Urothelium cell line (cell line): ENCODE results near the gene SGCG.
"Not testable (repeated sequence)": the region's sequence is repeated elsewhere in the genome, so short reads cannot be mapped to it uniquely, and the experiment has no call there.

Source experiments
- DNase-seq: peaks from one replicate; pipeline ENCODE4 v3.0.0; 2011; ENCODE audit warnings: low spot score, mixed read lengths
- FAIRE-seq: peaks from 2 replicates; lab custom pipeline; 2011; peaks lifted over from hg19 to GRCh38; lab: Jason Lieb, UNC

SGCG gene, protein sequence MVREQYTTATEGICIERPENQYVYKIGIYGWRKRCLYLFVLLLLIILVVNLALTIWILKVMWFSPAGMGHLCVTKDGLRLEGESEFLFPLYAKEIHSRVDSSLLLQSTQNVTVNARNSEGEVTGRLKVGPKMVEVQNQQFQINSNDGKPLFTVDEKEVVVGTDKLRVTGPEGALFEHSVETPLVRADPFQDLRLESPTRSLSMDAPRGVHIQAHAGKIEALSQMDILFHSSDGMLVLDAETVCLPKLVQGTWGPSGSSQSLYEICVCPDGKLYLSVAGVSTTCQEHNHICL

DNA sequence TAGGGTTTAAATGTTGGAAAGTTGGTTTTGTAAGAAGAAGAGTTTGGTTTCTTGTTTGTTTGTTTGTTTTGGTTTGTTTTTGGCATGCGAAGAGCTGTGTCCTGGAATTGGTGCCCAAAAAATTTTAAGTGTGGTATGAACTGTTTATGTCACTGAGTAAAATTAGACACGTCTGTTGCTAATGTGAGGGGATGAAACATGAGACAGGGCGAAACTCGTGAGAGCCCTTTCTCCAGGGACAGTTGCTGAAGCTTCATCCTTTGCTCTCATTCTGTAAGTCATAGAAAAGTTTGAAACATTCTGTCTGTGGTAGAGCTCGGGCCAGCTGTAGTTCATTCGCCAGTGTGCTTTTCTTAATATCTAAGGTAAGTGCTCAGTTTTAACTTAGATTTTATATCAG, at the start of gene SGCG:
Gene SGCG, plus strand, starts transcription at position 269 of the 400 bp plus-strand sequence. CDS start 22,716 bp downstream, outside the sequence.
- FAIRE-seq: no peak
- DNase-seq: no peak

DNA sequence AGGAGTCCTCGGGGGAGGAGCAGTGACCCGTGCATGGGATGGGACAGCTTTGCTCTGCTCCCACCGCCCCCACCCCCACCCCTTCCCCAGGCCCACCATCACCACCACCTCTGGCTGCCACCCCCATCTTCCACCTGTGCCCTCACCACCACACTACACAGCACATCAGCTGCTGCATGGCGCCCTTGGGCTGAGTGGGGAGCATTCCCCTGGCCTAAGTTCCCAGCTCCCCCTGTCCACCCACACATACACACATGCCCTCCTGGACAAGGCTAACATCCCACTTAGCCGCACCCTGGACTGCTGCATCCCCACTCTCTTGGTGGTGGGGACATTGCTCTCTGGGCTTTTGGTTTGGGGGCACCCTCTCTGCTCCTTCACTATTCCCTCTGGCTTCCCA, 46.2 kb upstream of the SGCG start:
- DNase-seq: no peak

DNA sequence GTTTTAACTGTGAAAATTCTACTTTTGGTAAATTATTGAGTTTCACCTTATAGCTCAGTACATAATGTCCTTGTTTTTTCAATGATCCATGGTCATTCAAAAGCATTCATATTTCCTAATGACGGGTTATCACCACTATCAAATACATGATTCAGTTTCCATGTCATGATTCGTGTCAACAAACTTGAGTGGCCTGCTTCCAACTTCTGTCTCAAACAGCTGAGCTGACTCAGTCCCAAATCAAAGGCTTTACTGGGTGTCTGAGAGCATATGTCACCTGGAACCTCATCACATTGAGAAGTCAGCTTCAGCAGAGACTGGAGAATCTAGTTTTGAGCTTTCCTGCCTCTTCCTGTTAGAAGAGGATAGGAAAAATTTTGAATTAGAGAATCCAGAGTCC, 40.3 kb upstream of the SGCG start:
- no peak for DNase-seq
- no peak for FAIRE-seq

More for the DNA sequence above, 46.2 kb upstream of the SGCG start:
- no peak for FAIRE-seq

DNA sequence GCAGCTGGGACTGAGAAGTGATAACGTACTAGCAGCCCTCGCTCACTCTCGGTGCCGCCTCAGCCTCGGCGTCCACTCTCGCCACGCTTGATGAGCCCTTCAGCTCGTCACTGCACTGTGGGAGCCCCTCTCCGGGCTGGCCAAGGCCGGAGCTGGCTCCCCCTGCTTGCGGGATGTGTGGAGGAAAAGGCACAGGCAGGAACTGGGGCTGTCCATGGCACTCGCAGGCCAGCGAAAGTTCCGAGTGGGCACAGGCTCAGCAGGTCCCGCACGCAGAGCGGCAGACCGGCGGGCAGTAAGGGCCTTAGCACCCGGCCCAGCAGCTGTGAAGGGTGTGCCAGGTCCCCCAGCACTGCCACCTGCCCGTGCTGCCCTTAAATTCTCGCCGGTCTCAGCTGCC, 38.8 kb upstream of the SGCG start:
- DNase-seq (no peak), FAIRE-seq (no peak)

DNA sequence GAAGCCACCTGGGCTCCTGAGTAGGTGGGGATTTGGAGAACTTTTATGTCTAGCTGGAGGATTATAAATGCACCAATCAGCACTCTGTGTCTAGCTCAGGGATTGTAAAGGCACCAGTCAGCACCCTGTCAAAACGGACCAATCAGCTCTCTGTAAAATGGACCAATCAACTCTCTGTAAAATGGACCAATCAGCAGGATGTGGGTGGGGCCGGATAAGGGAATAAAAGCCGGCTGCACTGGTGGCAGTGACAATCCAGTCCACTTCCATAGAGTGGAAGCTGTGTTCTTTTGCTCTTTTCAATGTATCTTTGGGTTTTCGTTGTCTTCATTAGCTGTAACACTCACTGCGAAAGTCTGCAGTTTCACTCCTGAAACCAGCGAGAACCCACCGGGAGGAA, 38.2 kb upstream of the SGCG start:
- not testable (repeated sequence) for DNase-seq, FAIRE-seq

DNA sequence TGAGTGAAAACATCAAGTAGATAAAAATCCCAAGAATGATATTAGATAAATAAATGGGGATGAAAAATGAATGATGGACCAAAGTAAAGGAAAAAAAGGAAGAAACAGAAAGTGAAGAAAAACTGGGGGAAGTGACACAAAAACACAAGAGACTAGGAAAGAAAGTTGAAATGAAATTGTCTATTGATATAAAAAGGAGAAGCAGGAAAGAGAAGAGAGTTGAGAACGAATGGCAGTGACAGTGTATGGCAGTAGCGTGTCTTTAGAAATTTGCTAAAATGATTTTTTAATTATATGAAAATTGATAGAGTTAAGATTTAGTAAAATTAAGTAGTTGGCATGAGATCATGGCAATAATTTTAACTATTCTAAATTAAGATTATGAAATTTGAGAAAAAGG, 36.3 kb upstream of the SGCG start:
- FAIRE-seq (no peak), DNase-seq (no peak)

DNA sequence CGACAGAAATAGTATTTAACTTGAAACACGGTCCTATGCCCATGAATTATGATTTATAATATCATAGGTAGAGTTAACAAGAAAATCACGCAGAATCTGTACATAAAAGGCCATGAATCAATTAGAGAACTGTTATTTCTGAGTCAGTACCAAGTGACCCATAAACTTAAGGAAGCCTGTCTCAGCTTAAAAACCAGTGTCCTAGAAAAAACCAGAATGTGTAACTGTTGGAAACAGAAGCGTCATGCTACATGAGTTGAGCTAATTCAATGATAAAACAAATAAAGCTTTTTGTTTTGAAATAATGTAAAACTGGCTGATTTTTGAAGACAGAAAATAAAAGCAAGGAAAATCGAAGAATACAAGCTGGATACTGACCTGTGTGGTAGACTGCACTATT, 34.8 kb upstream of the SGCG start:
- DNase-seq (no peak), FAIRE-seq (no peak)

DNA sequence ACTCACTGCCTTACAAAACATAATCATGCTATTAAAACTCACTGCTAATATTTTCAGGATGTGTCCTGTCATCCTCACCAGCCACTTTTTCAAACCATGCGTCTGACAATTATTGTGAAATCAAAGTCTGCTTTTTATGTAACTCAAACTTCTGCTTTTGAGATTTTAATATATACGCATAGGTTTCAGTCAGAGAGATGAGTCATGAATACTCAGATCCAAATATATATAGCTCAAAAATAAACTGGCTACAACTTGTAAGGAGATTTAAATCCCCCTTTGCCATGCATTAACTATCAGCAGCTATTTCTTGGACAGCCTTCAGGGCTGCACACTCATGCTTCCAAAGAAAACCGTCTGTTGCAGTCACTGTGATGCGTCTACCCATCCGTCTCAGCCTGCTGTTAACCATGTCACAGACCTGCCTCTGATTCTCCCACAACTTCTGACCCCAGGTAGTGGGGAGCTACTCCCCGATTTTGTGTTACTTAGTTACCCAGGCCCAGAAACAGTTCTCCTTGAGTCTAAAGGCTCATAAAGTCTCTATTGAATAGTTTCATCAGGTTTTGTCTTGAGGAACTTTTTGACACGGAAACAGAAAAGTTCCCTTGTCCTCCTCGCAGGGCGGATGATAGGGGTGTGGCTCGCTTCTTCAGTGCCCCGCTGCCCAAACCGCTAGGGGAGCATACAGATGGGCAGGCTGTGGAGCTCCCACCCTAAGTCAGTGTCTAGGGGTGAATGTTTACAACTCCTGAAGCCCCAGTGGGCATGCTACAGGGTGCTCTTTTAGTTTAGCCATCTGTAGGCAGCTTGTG, 33.8 kb upstream of the SGCG start:
- FAIRE-seq (no peak), DNase-seq (no peak)

DNA sequence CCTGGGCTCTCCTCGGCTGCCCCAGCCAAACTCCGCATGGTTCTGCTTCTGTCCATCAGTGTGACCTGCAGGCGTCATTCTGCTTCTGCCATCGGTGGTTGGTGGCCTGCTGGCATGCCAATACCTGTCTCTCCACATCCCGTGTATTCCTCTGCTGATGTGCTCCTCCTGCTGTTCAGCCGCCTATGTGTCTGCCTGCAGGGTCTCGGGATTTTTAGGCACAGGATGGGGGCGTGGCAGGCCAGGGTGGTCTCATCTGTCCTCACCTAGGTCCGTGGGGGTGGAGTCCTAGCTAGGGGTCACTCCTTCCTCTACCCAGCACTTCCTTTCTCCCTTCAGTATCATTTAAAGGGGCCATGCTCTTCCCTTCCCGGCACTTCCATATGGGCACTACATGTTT, 33.0 kb upstream of the SGCG start:
- FAIRE-seq: no peak
- DNase-seq: no peak

DNA sequence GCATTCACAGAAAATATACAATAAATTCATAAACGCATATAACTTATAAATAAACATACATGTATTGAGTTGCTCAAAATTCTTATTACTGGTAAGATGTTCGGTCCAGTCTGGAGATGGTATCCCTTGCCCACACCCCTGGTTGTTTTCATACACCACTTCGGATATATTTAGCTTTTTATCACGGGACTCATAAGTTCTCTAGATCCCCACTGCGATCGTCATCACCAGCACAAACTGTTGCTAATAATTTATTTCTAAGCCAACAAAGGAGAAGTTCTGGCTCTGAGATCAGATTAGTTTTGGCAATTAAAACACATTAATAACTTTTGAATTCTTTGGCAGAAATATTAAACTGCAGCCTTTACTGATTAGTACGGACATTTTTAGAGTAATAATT, 23.0 kb upstream of the SGCG start:
- no peak for FAIRE-seq
- DNase-seq: no peak

DNA sequence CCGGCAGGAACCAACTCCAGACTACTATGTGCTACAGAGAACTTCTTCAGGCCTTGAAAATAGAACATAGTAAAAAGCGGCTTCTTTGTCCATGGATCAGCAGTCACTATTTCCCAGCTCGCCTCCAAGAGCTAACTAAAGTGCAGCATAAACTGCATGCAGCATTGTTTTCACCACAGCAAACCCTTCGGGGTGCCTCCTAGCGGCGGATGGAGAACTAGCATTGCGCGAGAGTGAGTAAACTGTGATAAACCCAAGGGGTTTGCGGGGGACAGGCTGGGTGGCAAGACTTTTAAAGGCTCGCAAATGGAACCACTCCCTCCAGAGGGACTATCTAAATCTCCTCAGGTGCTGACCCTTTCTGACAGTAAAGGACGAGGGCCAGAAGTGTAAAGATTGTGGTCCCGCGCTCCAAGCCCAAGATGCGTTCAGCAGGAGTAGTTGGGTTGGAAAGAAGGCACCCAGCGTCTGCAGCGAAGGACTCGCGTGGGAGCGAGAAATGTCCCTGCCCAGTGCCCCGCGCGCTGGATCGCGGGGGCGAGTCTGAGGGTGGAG, 21.5 kb upstream of the SGCG start:
- peak; percentile 55 for DNase-seq
- FAIRE-seq: no peak

DNA sequence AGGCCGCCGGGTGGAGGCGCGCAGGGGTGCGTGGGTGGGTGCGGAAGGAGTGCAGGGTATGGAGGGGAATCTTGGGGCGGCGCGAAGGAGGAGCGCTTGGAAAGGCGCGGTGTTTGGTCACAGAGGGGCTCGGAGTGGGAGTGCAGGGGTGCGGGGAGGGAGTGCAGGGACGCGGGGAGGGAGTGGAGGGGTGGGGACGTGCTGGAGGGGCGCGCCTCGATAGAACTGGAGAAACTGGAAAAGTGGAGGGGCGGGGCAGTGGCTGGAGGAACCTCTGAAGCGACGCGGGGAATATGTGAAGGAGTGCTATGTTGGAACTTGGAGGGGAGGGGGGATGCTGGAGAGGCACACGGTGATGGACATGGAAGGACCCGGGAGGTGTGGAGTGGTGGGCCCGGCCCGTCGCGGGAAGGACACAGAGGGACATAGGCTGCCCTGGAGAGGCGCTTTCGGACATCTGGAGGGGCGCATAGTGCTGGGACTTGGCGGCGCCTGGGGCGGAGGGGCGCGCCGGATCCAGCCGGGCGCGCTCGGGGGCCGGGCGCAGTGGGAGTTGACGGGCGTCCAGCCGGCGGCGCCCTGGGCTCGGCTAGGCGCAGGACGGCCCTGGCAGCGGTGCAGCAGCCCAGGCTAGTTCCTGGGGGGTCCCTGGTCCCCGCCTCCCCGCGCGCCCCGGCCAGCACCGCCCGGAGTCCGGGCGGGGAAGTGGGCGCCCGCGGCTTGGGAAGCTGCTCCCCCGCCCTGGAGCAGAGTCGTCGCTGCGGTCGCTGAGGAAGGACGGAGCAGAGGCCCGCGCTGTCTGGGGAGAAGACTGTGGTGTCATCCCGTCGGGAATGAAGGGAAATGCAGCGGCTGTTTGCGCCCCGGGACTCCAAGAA, 20.8 kb upstream of the SGCG start:
- FAIRE-seq (no peak), DNase-seq (peak; percentile 30)

DNA sequence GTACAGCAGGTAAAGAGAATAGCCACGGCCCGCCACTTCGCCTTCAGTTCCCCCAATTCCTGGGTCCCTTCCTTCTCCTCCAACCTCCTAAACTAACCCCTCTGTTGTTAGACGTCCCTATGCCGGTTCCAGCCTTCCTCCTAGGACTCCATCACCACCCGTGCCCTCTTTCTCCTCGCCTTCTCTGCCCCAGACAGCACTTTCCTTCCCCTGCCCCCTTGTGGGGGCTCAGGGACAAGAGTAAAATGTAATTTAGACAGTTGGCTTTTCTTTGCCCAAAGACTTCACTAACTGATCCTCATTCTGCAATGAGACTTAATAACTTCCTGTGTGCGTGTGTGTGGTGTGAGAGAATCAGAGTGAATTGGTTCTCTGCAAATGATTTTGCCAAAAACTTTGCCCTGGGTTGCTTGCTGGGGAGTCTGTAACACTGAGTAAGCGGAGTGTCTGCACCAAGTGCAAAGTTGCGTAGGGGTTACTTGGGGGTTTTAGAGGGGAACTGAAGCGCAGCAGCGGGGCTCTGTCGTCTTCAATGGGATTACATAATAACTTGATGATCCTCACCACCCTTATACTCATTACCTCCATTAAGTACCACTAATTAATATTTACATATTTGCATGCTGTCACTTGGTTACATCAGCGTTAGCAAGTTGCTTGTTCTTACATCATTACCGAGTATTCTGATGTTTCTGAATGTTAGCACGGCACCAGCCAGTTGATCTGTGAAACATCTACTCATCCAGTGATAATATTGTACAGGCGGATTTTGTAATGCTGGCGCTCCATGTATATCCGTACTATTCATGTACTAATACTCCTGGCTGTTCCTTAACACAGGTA, 19.9 kb upstream of the SGCG start:
- FAIRE-seq: no peak
- no peak for DNase-seq

DNA sequence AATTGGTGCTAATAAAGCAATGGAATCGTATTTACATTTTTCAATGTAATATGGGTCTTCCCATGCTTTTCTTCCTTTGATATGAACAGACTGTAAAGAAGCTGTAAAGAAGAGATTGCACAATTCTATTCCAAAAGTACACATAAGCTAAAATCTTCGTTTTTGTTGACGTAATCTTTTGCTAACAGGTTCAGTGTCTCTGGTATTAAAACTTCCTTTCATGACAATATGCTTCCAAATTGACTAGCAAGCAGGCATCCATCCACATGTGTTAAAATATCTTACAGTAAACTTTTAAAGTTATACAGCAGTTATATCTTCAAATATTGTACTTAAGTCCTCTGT, 19.3 kb upstream of the SGCG start:
- DNase-seq: no peak
- no peak for FAIRE-seq

DNA sequence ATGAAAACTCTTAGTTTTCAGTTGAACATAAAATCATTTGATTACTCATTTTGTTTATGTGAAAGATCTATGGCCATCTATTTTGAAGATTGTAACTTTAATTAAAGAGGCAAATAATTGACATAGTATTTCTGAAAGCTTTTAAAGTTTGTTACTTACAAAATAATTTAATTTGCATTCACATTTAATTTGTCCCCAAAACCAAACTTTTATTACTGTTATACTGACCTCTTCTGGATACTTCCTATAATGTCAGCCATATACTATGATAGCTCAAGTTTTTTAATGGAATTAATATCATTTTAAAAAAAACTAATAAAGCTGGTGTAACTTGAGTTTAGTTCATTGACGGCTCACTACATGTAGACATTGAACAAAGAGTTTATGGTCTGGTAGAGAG, 4.9 kb upstream of the SGCG start:
- DNase-seq (no peak), FAIRE-seq (no peak)

DNA sequence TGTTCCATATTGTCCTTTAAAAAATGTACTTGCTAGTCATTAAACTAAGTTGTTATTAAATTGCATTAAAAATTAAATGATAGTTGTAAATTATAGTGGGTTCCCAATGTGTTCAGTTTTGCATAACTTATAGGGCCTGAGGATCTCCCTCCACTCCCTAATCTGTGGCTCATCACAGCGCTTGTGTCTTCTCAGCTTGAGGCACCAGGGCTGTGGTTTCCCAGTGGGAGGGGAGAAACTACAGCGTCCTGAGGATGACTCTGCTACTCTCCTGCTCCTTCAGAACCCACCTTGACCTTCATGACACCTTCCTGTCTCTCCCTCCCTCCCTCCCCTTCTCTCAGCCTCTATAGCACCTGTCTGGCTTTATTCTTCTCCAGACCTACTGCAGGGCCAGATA, 1.4 kb downstream of the SGCG start:
- FAIRE-seq (no peak), DNase-seq (no peak)

DNA sequence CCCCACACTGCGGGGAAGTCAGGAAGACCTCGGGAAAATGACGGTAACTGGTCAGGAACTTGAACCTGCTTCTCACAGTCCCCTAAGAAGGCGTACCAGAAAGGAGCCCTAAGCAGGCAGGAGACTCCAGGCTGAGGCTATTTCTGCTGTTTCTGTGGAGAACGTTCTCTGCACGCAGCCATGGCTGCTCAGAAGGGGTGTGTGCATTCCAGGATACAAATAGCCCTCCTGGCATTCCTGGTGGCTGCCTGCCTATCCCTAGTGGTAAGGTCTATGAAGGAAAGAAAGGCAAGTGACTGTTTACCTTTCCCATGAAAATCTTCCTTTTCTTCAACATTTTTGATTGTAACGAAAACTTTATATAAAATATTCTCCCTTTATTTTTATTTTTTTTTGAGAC, 2.5 kb downstream of the SGCG start:
- FAIRE-seq: no peak
- DNase-seq: no peak

DNA sequence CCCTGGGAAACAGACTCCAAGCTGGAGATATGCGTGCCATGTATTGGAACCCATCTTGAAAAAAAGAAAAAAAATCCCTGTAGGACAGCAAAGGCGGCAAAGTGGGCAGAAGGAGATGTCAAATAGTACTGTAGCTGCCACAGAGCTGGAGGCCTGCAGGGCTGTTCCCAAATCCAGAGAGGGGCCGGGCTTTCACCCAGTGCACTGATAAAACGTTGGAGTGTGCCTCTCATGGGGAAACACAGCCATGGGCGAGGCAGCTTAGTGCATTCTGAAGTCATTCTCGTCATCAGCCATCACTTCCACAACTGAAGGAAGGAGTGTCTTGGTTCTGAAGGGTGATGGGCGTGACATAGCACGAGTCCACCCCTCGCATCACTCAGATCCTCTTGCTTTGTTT, 4.8 kb downstream of the SGCG start:
- no peak for FAIRE-seq
- no peak for DNase-seq

DNA sequence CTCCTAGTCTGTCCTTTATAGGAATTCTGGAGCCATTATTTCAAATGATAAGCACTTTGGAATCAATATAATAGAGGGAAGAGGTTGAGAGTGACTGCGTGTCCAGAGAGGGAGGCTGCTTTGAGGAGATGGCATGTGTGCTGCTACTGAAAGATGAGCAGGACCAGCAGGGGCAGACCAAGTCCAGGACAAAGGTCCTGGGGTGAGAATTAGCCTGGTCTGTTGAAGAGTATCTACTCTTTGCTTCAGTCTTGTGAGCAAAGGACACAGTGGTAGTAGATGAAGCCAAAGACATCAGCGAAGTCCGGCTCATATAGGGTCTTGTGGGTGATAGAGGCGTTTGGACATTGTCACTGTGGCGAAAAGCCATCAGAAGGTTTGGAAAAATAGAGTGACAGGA, 21.1 kb downstream of the SGCG start:
- no peak for FAIRE-seq

DNA sequence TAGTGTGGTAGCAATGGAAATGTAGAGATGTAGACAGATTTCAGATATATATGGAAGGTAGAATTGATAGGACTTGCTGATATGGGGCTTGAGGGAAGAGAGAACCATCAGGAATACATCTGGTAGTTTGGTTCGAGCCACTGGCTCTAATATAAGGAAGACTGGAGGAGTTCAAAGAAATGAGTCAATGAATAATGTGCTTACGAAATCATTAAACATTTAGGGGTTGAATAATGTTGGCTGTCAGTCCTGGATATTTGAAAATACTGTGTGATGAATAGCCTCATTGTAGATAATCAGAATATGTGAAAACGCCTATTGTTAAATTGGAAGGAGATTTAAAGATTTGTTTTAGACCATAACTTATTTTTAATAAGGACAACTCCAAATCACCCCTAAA, 21.6 kb downstream of the SGCG start:
- DNase-seq (no peak), FAIRE-seq (no peak)

More for the DNA sequence above, 21.1 kb downstream of the SGCG start:
- DNase-seq: no peak
